Stimulated activated CD8-positive, alpha-beta memory T cell treated with anti-CD3 and anti-CD28 coated beads, Interleukin-12 subunit alpha, Interleukin-12 subunit beta, amount 100 ng/mL, for 4 hours (primary cell): ENCODE measurements around the gene GAPVD1.
"Not testable (repeated sequence)": the region's sequence is repeated elsewhere in the genome, so short reads cannot be mapped to it uniquely, and the experiment has no call there.

Experiments
- DNase-seq: peaks from one replicate; pipeline ENCODE4 v3.0.0-alpha.2; 2020; ENCODE audit warnings: low read depth

GAPVD1 gene

GRCh38 chr9:125255781-125256391, 5.7 kb upstream of the GAPVD1 start:
- no peak for DNase-seq

GRCh38 chr9:125258160-125258785, 3.4 kb upstream of the GAPVD1 start:
- DNase-seq = no peak

- DNase-seq = no peak
Measured at GRCh38 chr9:125258832-125259534, 2.6 kb upstream of the GAPVD1 start.

GRCh38 chr9:125260561-125260960, 1.1 kb upstream of the GAPVD1 start:
- no peak for DNase-seq

GRCh38 chr9:125262294-125262991, 817 bp downstream of the GAPVD1 start:
- DNase-seq = no peak

- not testable (repeated sequence) for DNase-seq
Measured at GRCh38 chr9:125264068-125264467, 2.4 kb downstream of the GAPVD1 start.

- DNase-seq = no peak
Measured at GRCh38 chr9:125268394-125269013, 6.9 kb downstream of the GAPVD1 start.

- DNase-seq = no peak
Measured at GRCh38 chr9:125269014-125269397, 7.4 kb downstream of the GAPVD1 start.

- no peak for DNase-seq
Measured at GRCh38 chr9:125271081-125271480, 9.5 kb downstream of the GAPVD1 start.

GRCh38 chr9:125272697-125273096, 11.1 kb downstream of the GAPVD1 start:
- no peak for DNase-seq

GRCh38 chr9:125276771-125277170, 15.1 kb downstream of the GAPVD1 start:
- DNase-seq = no peak

GRCh38 chr9:125277411-125277810, 15.8 kb downstream of the GAPVD1 start:
- no peak for DNase-seq

- no peak for DNase-seq
Measured at GRCh38 chr9:125280945-125281344, 19.3 kb downstream of the GAPVD1 start.

GRCh38 chr9:125284855-125285254, 23.2 kb downstream of the GAPVD1 start:
- DNase-seq = no peak

- DNase-seq = not testable (repeated sequence)
Measured at GRCh38 chr9:125286935-125287433, 25.4 kb downstream of the GAPVD1 start.

GRCh38 chr9:125293134-125293533, 31.5 kb downstream of the GAPVD1 start:
- DNase-seq = no peak

- DNase-seq = no peak
Measured at GRCh38 chr9:125295657-125296056, 34.0 kb downstream of the GAPVD1 start.

- DNase-seq = no peak
Measured at GRCh38 chr9:125296843-125297372, 35.3 kb downstream of the GAPVD1 start.

- no peak for DNase-seq
Measured at GRCh38 chr9:125297917-125298316, 36.3 kb downstream of the GAPVD1 start.

- no peak for DNase-seq
Measured at GRCh38 chr9:125302241-125302640, 40.6 kb downstream of the GAPVD1 start.

GRCh38 chr9:125304273-125304672, 42.6 kb downstream of the GAPVD1 start:
- no peak for DNase-seq

GRCh38 chr9:125312411-125312810, 50.8 kb downstream of the GAPVD1 start:
- no peak for DNase-seq
